Ishikawa (cell line): ENCODE measurements around the gene EXT2.

ENCODE experiments used
- CEBPB ChIP-seq: IDR thresholded peaks from 2 replicates; pipeline ENCODE4 v1.6.1; 2012
- CREB1 ChIP-seq: IDR thresholded peaks from 2 replicates; pipeline ENCODE4 v1.6.1; 2012; ENCODE audit warnings: low read depth
- EGR1 ChIP-seq: IDR thresholded peaks from 2 replicates; pipeline ENCODE4 v1.6.1; 2012
- EP300 ChIP-seq: IDR thresholded peaks from 2 replicates; pipeline ENCODE4 v1.6.1; 2012; ENCODE audit warnings: borderline replicate concordance
- FOXM1 ChIP-seq: IDR thresholded peaks from 2 replicates; pipeline ENCODE4 v1.6.1; 2012; ENCODE audit warnings: low read depth, borderline replicate concordance
- MAX ChIP-seq: IDR thresholded peaks from 2 replicates; pipeline ENCODE4 v1.6.1; 2012
- NFIC ChIP-seq: IDR thresholded peaks from 2 replicates; pipeline ENCODE4 v1.6.1; 2012
- RAD21 ChIP-seq: IDR thresholded peaks from 2 replicates; pipeline ENCODE4 v1.6.1; 2012; ENCODE audit warnings: low read depth
- REST ChIP-seq: IDR thresholded peaks from 2 replicates; pipeline ENCODE4 v1.6.1; 2012; ENCODE audit warnings: low read depth, mild to moderate bottlenecking
- TAF1 ChIP-seq: IDR thresholded peaks from 2 replicates; pipeline ENCODE4 v1.6.1; 2012; ENCODE audit warnings: low read depth, mild to moderate bottlenecking
- TCF12 ChIP-seq: IDR thresholded peaks from 2 replicates; pipeline ENCODE4 v1.6.1; 2012; ENCODE audit warnings: low read depth
- TEAD4 ChIP-seq: IDR thresholded peaks from 2 replicates; pipeline ENCODE4 v1.6.1; 2012
- USF1 ChIP-seq: IDR thresholded peaks from 2 replicates; pipeline ENCODE4 v1.6.1; 2012
- YY1 ChIP-seq: IDR thresholded peaks from 2 replicates; pipeline ENCODE4 v1.6.1; 2012; ENCODE audit warnings: low read depth
- ZBTB7A ChIP-seq: IDR thresholded peaks from 2 replicates; pipeline ENCODE4 v1.6.1; 2012; ENCODE audit warnings: low read depth

Gene EXT2

GRCh38 chr11:44116234-44116830, 20.9 kb downstream of the EXT2 start:
- no peak for TF ChIP-seq REST
- TF ChIP-seq EP300 = no peak
- no peak for TF ChIP-seq CREB1
- no peak for TF ChIP-seq RAD21
- no peak for TF ChIP-seq CEBPB
- no peak for TF ChIP-seq USF1
- no peak for TF ChIP-seq FOXM1
- no peak for TF ChIP-seq YY1
- no peak for TF ChIP-seq TEAD4
- no peak for TF ChIP-seq ZBTB7A
- no peak for TF ChIP-seq MAX
- TF ChIP-seq EGR1 = no peak
- TF ChIP-seq TAF1 = no peak
- TF ChIP-seq NFIC = no peak

- TF ChIP-seq RAD21 (peak; percentile 32), CEBPB (no peak), EGR1 (no peak)
Observed at GRCh38 chr11:44120169-44120568, 24.7 kb downstream of the EXT2 start.

GRCh38 chr11:44125598-44125997, 30.1 kb downstream of the EXT2 start:
- TF ChIP-seq REST = no peak
- no peak for TF ChIP-seq TAF1
- no peak for TF ChIP-seq TCF12
- TF ChIP-seq USF1 = no peak
- no peak for TF ChIP-seq NFIC
- no peak for TF ChIP-seq YY1

GRCh38 chr11:44126304-44126703, 30.8 kb downstream of the EXT2 start:
- TF ChIP-seq MAX (no peak), USF1 (no peak), CREB1 (no peak), ZBTB7A (no peak), TAF1 (no peak), TCF12 (no peak), RAD21 (no peak), EP300 (no peak), NFIC (no peak), REST (no peak)

- TF ChIP-seq CEBPB (no peak), TEAD4 (no peak), TAF1 (no peak), FOXM1 (no peak)
Observed at GRCh38 chr11:44127130-44127529, 31.7 kb downstream of the EXT2 start.
